ENCODE results near the gene KLF11. TPM values are rescaled to one million over a fixed set of nuclear protein-coding genes. Genes with fewer than 3 reads are reported as not detected.

The KLF11 gene
- total and polyA plus RNA-seq, 9 of the 15 experiments (the other 6 are each of a cell fraction or from before 2014, with no cell fraction given), result 2.1 to 13.4 (median 6.5) TPM

DNA sequence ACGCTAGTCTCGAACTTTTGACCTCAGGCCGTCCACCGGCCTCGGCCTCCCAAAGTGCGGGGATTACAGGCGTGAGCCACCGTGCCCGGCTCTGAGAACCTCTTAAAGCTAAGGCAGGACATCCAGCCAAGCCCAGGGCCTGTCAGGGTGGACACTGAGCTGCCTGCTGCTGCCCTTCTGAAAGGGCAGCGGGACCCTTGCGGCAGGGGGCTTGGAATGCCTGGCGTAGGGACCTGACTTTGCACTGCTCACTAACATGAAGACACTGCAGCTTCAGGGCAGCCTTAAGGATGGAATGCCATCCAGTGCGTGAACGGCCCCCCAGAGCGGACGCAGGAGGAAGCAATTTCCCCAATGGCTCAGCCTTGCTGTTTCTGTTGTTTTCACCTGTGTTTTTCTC is 27.8 kb downstream of the KLF11 start:
- ATAC-seq, result no peak
- no peak overlapping the region for H3K4me3 ChIP-seq
- POLR2A ChIA-PET, result interaction anchor here (1.0 to 2.2 kb wide), 3 partner anchors 10 to 54 kb away, joined by 3 to 11 read pairs (median 8); no protein-coding TSS in a partner anchor
- no peaks in the 10 kb centered on the region for H3K79me2 ChIP-seq (ENCODE audit: control insufficient read depth, insufficient read depth, low read length)
- in situ Hi-C loops (cut with MboI), result no loop called here
- TF ChIP-seq NCOR1 (IDR thresholded peaks at IDR 0.05) (no peak), RB1 (IDR thresholded peaks at IDR 0.05; ENCODE audit: low read depth) (no peak), PHTF2 (CRISPR knock-in tag; IDR thresholded peaks at IDR 0.05) (no peak), STAT5B (CRISPR knock-in tag; IDR thresholded peaks at IDR 0.05) (no peak), SRSF7 (optimal IDR thresholded peaks at IDR 0.05; ENCODE audit: low read depth, low read length) (no peak), FOXJ2 (tag; IDR thresholded peaks at IDR 0.05) (no peak), CEBPB (tag; IDR thresholded peaks at IDR 0.05) (no peak), PURB (CRISPR knock-in tag; IDR thresholded peaks at IDR 0.05; ENCODE audit: low read depth) (no peak), NBN (IDR thresholded peaks at IDR 0.05; ENCODE audit: low read depth) (no peak), RBFOX2 (IDR thresholded peaks at IDR 0.05; ENCODE audit: low read depth, low read length) (no peak), GTF2A2 (tag; IDR thresholded peaks at IDR 0.05) (no peak), ZNF23 (CRISPR knock-in tag; IDR thresholded peaks at IDR 0.05) (no peak), ZFP1 (CRISPR knock-in tag; IDR thresholded peaks at IDR 0.05) (no peak), CHCHD3 (CRISPR knock-in tag; IDR thresholded peaks at IDR 0.05) (no peak), XRCC5 (IDR thresholded peaks at IDR 0.05; ENCODE audit: low read depth, low read length) (no peak), BDP1 (IDR thresholded peaks at IDR 0.05; ENCODE audit: insufficient read depth, insufficient read length) (no peak), ZNF79 (CRISPR knock-in tag; IDR thresholded peaks at IDR 0.05; ENCODE audit: low read depth) (no peak), HNRNPLL (IDR thresholded peaks at IDR 0.05; ENCODE audit: low read depth, low read length, poor library complexity, severe bottlenecking) (no peak)
- TF ChIP-seq, protein P1, sequence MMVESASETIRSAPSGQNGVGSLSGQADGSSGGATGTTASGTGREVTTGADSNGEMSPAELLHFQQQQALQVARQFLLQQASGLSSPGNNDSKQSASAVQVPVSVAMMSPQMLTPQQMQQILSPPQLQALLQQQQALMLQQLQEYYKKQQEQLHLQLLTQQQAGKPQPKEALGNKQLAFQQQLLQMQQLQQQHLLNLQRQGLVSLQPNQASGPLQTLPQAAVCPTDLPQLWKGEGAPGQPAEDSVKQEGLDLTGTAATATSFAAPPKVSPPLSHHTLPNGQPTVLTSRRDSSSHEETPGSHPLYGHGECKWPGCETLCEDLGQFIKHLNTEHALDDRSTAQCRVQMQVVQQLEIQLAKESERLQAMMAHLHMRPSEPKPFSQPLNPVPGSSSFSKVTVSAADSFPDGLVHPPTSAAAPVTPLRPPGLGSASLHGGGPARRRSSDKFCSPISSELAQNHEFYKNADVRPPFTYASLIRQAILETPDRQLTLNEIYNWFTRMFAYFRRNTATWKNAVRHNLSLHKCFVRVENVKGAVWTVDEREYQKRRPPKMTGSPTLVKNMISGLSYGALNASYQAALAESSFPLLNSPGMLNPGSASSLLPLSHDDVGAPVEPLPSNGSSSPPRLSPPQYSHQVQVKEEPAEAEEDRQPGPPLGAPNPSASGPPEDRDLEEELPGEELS (CRISPR knock-in tag; IDR thresholded peaks at IDR 0.05; ENCODE audit: borderline replicate concordance), result no peak
- TF ChIP-seq, protein P2, sequence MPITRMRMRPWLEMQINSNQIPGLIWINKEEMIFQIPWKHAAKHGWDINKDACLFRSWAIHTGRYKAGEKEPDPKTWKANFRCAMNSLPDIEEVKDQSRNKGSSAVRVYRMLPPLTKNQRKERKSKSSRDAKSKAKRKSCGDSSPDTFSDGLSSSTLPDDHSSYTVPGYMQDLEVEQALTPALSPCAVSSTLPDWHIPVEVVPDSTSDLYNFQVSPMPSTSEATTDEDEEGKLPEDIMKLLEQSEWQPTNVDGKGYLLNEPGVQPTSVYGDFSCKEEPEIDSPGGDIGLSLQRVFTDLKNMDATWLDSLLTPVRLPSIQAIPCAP (CRISPR knock-in tag; IDR thresholded peaks at IDR 0.05; ENCODE audit: borderline replicate concordance), result no peak
- peaks cover 2 to 11% of the 10 kb centered on the region in 2 experiments; a peak in 3 of 5 replicates for H3K4me1 ChIP-seq (replicated peaks in 1 of 2; ENCODE audit: control insufficient read depth in 2 of 2, insufficient read depth in 2 of 2, low read length in 2 of 2)
- BruUV-seq (replicated peaks), result no TSS peak
- no peak overlapping the region for H2AFZ ChIP-seq (ENCODE audit: low read depth, low read length)
- peaks cover 17 to 30% of the 10 kb centered on the region in 2 experiments for H3K27me3 ChIP-seq (ENCODE audit: control insufficient read depth in 2 of 2, insufficient read depth in 2 of 2, low read length in 2 of 2)
- H3K9me1 ChIP-seq (ENCODE audit: control insufficient read depth, insufficient read depth, low read length), result no peaks in the 10 kb centered on the region
- no peaks in the 10 kb centered on the region for H4K20me1 ChIP-seq (replicated peaks; ENCODE audit: control insufficient read depth, insufficient read depth, low read length)
- 0 out of 4 replicates have a peak overlapping the region, but pooled peaks of 1 of the 2 experiments have one; percentile 17 for H3K9ac ChIP-seq (ENCODE audit: insufficient read depth in 1 of 2, low read depth in 2 of 2, low read length in 2 of 2)
- H3K9me3 ChIP-seq (replicated peaks; ENCODE audit: control insufficient read depth, insufficient read depth, low read depth, low read length), result peaks cover 1% of the 10 kb centered on the region; the same call in 1 of the 2 replicates
- no peak overlapping the region for H3K4me2 ChIP-seq (ENCODE audit: insufficient read depth, low read length)
- H3K36me3 ChIP-seq (ENCODE audit: control insufficient read depth, insufficient read depth, low read length), result no peaks in the 10 kb centered on the region
- no peak overlapping the region for H3K27ac ChIP-seq (ENCODE audit: extremely low read depth, low read depth, low read length)
- 71% methylated on average over 16 of the region's 16 CpGs for WGBS (ENCODE audit: insufficient coverage, low coverage, missing lambda C conversion rate)
- CTCF ChIA-PET (ENCODE audit: low intra/inter-chr PET ratio), result interaction anchor here (0.8 kb wide), 1 partner anchor 47 kb away, joined by 4 read pairs; no protein-coding TSS in a partner anchor
- no peak for DNase-seq (ENCODE audit: extremely low read depth in 1 of 4, low spot score in 3 of 4)
- intact Hi-C loops (cut with micrococcal nuclease), result loop anchor here (5.0 kb wide), 1 partner anchor 596 kb away; no protein-coding TSS in a partner anchor
- no peak for FAIRE-seq
